GM06990 (cell line): ENCODE data around the gene SCN4B.

Experiments used
- DNase-seq: peaks from one replicate; pipeline ENCODE4 v3.0.0-alpha.2; 2011; ENCODE audit not compliant: insufficient read length; ENCODE audit errors: extremely low read depth
- H3K27me3 ChIP-seq: replicated peaks from 2 replicates; pipeline ENCODE4 v1.6.0; 2011; ENCODE audit warnings: low read length; ENCODE audit not compliant: control insufficient read depth, insufficient read depth
- H3K36me3 ChIP-seq: 2 replicates; pipeline ENCODE4 v1.5.1; 2011; ENCODE audit warnings: low read length; ENCODE audit not compliant: control insufficient read depth, insufficient read depth
- H3K4me3 ChIP-seq: replicated peaks from 2 replicates; pipeline ENCODE4 v1.5.1; 2011; ENCODE audit warnings: low read depth, mild to moderate bottlenecking, control low read depth, low read length
- CTCF ChIP-seq: IDR thresholded peaks from 2 replicates; pipeline ENCODE4 v1.5.1; 2011; ENCODE audit warnings: low read length, control low read depth, mild to moderate bottlenecking, inconsistent platforms; ENCODE audit not compliant: insufficient read depth, poor library complexity, severe bottlenecking

SCN4B gene

GRCh38 chr11:118170231-118170630, 17.6 kb upstream of the SCN4B start:
- TF ChIP-seq CTCF: no peak
- H3K36me3 ChIP-seq: no peaks in the 10 kb centered on the region
- no peak overlapping the region for H3K4me3 ChIP-seq
- DNase-seq: no peak
- H3K27me3 ChIP-seq: peaks cover 4% of the 10 kb centered on the region

GRCh38 chr11:118169300-118170140, 16.9 kb upstream of the SCN4B start:
- no peak for DNase-seq
- no peak for TF ChIP-seq CTCF
- Histone ChIP-seq H3K4me3 (no peak overlapping the region), H3K36me3 (no peaks in the 10 kb centered on the region), H3K27me3 (peaks cover 4% of the 10 kb centered on the region)

- H3K4me3 ChIP-seq: no peak overlapping the region
- H3K27me3 ChIP-seq: peaks cover 4% of the 10 kb centered on the region
- no peaks in the 10 kb centered on the region for H3K36me3 ChIP-seq
- no peak for DNase-seq
- no peak for TF ChIP-seq CTCF
These were observed 16.1 kb upstream of the SCN4B start for GRCh38 chr11:118168751-118169150.

GRCh38 chr11:118168316-118168715, 15.7 kb upstream of the SCN4B start:
- DNase-seq: no peak
- Histone ChIP-seq H3K4me3 (no peak overlapping the region), H3K36me3 (no peaks in the 10 kb centered on the region), H3K27me3 (peaks cover 4% of the 10 kb centered on the region)
- TF ChIP-seq CTCF: no peak

- H3K27me3 ChIP-seq: peaks cover 4% of the 10 kb centered on the region
- DNase-seq: no peak
- H3K4me3 ChIP-seq: no peak overlapping the region
- TF ChIP-seq CTCF: no peak
- H3K36me3 ChIP-seq: no peaks in the 10 kb centered on the region
These were observed 15.3 kb upstream of the SCN4B start for GRCh38 chr11:118167906-118168305.
